SK-N-SH treated with all-trans-retinoic acid at 6 μM for 48 hours (cell line): ENCODE data around the gene SCYL3.

Experiments
- ATAC-seq: fragments of 200-7000 bp; cut with Tn5 transposase; 3 replicates; pipeline ENCODE4 v1.9.1; 2020; ENCODE audit warnings: mild to moderate bottlenecking, moderate library complexity
- ARNTL ChIP-seq: fragments of 450-650 bp; formaldehyde crosslinking; IDR thresholded peaks from 2 replicates; pipeline ENCODE4 v1.5.0; 2020; ENCODE audit warnings: low read depth, mild to moderate bottlenecking, moderate library complexity, borderline replicate concordance
- CSDC2 ChIP-seq: fragments of 250-450 bp; sonication (Bioruptor Pico); IDR thresholded peaks from 2 replicates; pipeline ENCODE4 v1.5.0; 2020; ENCODE audit warnings: mild to moderate bottlenecking, moderate library complexity
- ESRRG ChIP-seq: fragments of 250-450 bp; sonication (Bioruptor Pico); IDR thresholded peaks from 2 replicates; pipeline ENCODE4 v1.6.1; 2021; ENCODE audit warnings: mild to moderate bottlenecking
- ISL1 ChIP-seq: fragments of 250-450 bp; sonication (Bioruptor Pico); IDR thresholded peaks from 2 replicates; pipeline ENCODE4 v2.1.2; 2022; ENCODE audit warnings: mild to moderate bottlenecking, moderate library complexity
- OSR1 ChIP-seq: fragments of 250-450 bp; sonication (Bioruptor Pico); IDR thresholded peaks from 2 replicates; pipeline ENCODE4 v1.8.0; 2022; ENCODE audit warnings: moderate library complexity, mild to moderate bottlenecking, inconsistent platforms
- RARB ChIP-seq: fragments of 250-450 bp; sonication (Bioruptor Pico); IDR thresholded peaks from 2 replicates; pipeline ENCODE4 v1.8.0; 2021; ENCODE audit warnings: mild to moderate bottlenecking, moderate library complexity
- SNAI2 ChIP-seq: fragments of 250-450 bp; sonication (Bioruptor Pico); IDR thresholded peaks from 2 replicates; pipeline ENCODE4 v1.5.0; 2020; ENCODE audit warnings: mild to moderate bottlenecking, moderate library complexity
- TCF4 ChIP-seq: fragments of 250-450 bp; sonication (Bioruptor Pico); IDR thresholded peaks from 2 replicates; pipeline ENCODE4 v1.8.0; 2021; ENCODE audit warnings: mild to moderate bottlenecking, moderate library complexity, borderline replicate concordance
- TOX ChIP-seq: fragments of 250-450 bp; sonication (Bioruptor Pico); IDR thresholded peaks from 2 replicates; pipeline ENCODE4 v1.8.0; 2021; ENCODE audit warnings: mild to moderate bottlenecking, moderate library complexity, borderline replicate concordance
- TSHZ2 ChIP-seq: fragments of 250-450 bp; sonication (Bioruptor Pico); IDR thresholded peaks from 2 replicates; pipeline ENCODE4 v1.5.0; 2020; ENCODE audit warnings: mild to moderate bottlenecking, moderate library complexity
- ZC3H10 ChIP-seq: fragments of 250-450 bp; sonication (Bioruptor Pico); IDR thresholded peaks from 2 replicates; pipeline ENCODE4 v1.5.1; 2021; ENCODE audit warnings: mild to moderate bottlenecking, moderate library complexity
- ZFP30 ChIP-seq: fragments of 450-650 bp; formaldehyde crosslinking; IDR thresholded peaks from 2 replicates; pipeline ENCODE4 v1.5.0; 2022; ENCODE audit warnings: mild to moderate bottlenecking, moderate library complexity
- ZNF565 ChIP-seq: fragments of 450-650 bp; formaldehyde crosslinking; conservative IDR thresholded peaks from 2 replicates; pipeline ENCODE4 v1.5.0; 2020; ENCODE audit warnings: low read depth, mild to moderate bottlenecking, moderate library complexity
- ZNF70 ChIP-seq: fragments of 450-650 bp; formaldehyde crosslinking; IDR thresholded peaks from 2 replicates; pipeline ENCODE4 v1.5.0; 2020; ENCODE audit warnings: mild to moderate bottlenecking, moderate library complexity
- ZNF8 ChIP-seq: fragments of 450-650 bp; formaldehyde crosslinking; IDR thresholded peaks from 2 replicates; pipeline ENCODE4 v1.5.0; 2020; ENCODE audit warnings: mild to moderate bottlenecking, moderate library complexity
- TF ChIP-seq, protein P1 (sequence below): fragments of 250-450 bp; sonication (Bioruptor Pico); IDR thresholded peaks from 2 replicates; pipeline ENCODE4 v1.8.0; 2021; ENCODE audit warnings: low read depth, mild to moderate bottlenecking, moderate library complexity, borderline replicate concordance
- TF ChIP-seq, protein P2 (sequence below): fragments of 250-450 bp; sonication (Bioruptor Pico); IDR thresholded peaks from 2 replicates; pipeline ENCODE4 v1.5.1; 2020; ENCODE audit warnings: low read depth, mild to moderate bottlenecking, moderate library complexity
- TF ChIP-seq, protein P3 (sequence below): fragments of 250-450 bp; sonication (Bioruptor Pico); IDR thresholded peaks from 2 replicates; pipeline ENCODE4 v1.8.0; 2020; ENCODE audit warnings: mild to moderate bottlenecking, moderate library complexity, borderline replicate concordance

The SCYL3 gene

DNA sequence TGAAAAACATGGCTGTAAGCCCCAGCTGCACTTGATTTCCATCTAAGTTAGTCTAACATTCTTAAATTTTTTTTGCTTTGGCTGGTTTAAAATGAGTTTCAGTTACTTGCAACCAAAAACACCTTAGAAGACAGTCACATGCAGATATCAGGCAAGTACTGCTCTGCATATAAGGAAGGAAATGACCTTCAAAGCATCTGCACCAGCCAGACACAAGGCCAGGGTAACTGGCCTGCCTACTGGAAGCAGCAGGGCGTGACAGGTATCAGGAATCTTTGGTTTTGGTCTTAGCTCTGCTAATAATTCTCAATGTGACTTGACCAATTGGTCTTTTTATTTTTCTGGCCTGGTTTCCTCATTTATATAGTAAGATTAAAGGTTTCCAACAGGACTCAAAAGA, 33.5 kb downstream of the SCYL3 start (continued):
- no peak for TF ChIP-seq ZNF565 (CRISPR knock-in tag)
- no peak for TF ChIP-seq ARNTL (CRISPR knock-in tag)

GRCh38 chr1:169859001-169859400, 34.7 kb downstream of the SCYL3 start:
- ATAC-seq, result no peak
- TF ChIP-seq, protein P1, sequence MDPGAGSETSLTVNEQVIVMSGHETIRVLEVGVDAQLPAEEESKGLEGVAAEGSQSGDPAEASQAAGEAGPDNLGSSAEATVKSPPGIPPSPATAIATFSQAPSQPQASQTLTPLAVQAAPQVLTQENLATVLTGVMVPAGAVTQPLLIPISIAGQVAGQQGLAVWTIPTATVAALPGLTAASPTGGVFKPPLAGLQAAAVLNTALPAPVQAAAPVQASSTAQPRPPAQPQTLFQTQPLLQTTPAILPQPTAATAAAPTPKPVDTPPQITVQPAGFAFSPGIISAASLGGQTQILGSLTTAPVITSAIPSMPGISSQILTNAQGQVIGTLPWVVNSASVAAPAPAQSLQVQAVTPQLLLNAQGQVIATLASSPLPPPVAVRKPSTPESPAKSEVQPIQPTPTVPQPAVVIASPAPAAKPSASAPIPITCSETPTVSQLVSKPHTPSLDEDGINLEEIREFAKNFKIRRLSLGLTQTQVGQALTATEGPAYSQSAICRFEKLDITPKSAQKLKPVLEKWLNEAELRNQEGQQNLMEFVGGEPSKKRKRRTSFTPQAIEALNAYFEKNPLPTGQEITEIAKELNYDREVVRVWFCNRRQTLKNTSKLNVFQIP, result no peak
- TF ChIP-seq OSR1 (CRISPR knock-in tag) (no peak), RARB (CRISPR knock-in tag) (no peak), ZNF8 (CRISPR knock-in tag) (no peak), ISL1 (CRISPR knock-in tag) (no peak), ESRRG (CRISPR knock-in tag) (no peak), SNAI2 (CRISPR knock-in tag) (no peak)

- ATAC-seq, result 0 out of 3 replicates have a peak, but pooled peaks have one; percentile 30
These were observed 35.2 kb downstream of the SCYL3 start for GRCh38 chr1:169858467-169858866.

More at GRCh38 chr1:169858467-169858866, 35.2 kb downstream of the SCYL3 start:
- TF ChIP-seq ISL1 (CRISPR knock-in tag), result no peak
- no peak for TF ChIP-seq ZC3H10
- no peak for TF ChIP-seq CSDC2 (CRISPR knock-in tag)
- TF ChIP-seq ZNF70 (CRISPR knock-in tag), result no peak
- TF ChIP-seq TSHZ2 (CRISPR knock-in tag), result no peak
- TF ChIP-seq ESRRG (CRISPR knock-in tag), result no peak
- TF ChIP-seq ZNF8 (CRISPR knock-in tag), result no peak
- TF ChIP-seq, protein P2, sequence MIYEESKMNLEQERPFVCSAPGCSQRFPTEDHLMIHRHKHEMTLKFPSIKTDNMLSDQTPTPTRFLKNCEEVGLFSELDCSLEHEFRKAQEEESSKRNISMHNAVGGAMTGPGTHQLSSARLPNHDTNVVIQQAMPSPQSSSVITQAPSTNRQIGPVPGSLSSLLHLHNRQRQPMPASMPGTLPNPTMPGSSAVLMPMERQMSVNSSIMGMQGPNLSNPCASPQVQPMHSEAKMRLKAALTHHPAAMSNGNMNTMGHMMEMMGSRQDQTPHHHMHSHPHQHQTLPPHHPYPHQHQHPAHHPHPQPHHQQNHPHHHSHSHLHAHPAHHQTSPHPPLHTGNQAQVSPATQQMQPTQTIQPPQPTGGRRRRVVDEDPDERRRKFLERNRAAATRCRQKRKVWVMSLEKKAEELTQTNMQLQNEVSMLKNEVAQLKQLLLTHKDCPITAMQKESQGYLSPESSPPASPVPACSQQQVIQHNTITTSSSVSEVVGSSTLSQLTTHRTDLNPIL (CRISPR knock-in tag), result no peak
- TF ChIP-seq TOX (CRISPR knock-in tag), result no peak
- TF ChIP-seq ZNF565 (CRISPR knock-in tag), result no peak
- no peak for TF ChIP-seq ARNTL (CRISPR knock-in tag)
- TF ChIP-seq, protein P1, result no peak
- TF ChIP-seq TCF4, result no peak
- no peak for TF ChIP-seq ZFP30 (CRISPR knock-in tag)
- TF ChIP-seq SNAI2 (CRISPR knock-in tag), result no peak
- TF ChIP-seq, protein P3, sequence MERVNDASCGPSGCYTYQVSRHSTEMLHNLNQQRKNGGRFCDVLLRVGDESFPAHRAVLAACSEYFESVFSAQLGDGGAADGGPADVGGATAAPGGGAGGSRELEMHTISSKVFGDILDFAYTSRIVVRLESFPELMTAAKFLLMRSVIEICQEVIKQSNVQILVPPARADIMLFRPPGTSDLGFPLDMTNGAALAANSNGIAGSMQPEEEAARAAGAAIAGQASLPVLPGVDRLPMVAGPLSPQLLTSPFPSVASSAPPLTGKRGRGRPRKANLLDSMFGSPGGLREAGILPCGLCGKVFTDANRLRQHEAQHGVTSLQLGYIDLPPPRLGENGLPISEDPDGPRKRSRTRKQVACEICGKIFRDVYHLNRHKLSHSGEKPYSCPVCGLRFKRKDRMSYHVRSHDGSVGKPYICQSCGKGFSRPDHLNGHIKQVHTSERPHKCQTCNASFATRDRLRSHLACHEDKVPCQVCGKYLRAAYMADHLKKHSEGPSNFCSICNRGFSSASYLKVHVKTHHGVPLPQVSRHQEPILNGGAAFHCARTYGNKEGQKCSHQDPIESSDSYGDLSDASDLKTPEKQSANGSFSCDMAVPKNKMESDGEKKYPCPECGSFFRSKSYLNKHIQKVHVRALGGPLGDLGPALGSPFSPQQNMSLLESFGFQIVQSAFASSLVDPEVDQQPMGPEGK (CRISPR knock-in tag), result no peak
